NCI-H526 treated with DMSO at 0.1 percent for 48 hours (cell line): ENCODE measurements around the gene PTPN20.
A peak's percentile ranks its signal among the peaks of the same experiment; 100 is the strongest.
"Not testable (repeated sequence)": the region's sequence is repeated elsewhere in the genome, so short reads cannot be mapped to it uniquely, and the experiment has no call there.

Experiments
- DNase-seq: peaks from one replicate; lab custom pipeline; 2025; lab: John Stamatoyannopoulos, UW

Gene PTPN20

GRCh38 chr10:46911144-46911876 lies at the start of gene PTPN20:
PTPN20 (plus strand) TSS chr10:46911428; CDS start chr10:46932500, 21,072 bp downstream.
- DNase-seq: peak; percentile 43

GRCh38 chr10:46869716-46870115 lies 41.5 kb upstream of the PTPN20 start:
- DNase-seq: not testable (repeated sequence)

DNA sequence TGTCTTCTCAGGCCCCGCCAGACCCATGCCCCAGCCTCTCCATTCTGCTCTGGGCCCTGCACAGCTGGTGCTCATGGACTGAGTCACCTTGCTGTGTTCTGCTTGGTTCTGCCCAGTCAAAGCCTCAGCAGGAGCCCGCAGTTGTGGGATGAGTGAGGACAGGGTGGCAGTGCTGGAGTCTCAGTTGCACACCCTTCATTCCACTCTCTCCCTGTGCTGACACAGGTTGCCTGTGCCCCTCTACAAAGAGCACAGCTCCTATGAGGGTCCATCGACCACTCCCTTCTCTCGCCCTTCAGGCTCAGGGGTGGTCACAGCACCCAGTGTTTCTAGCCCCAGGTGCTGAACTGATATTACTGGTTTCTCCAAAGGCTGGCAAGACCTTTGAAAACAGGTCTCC lies 39.6 kb upstream of the PTPN20 start:
- DNase-seq: not testable (repeated sequence)

DNA sequence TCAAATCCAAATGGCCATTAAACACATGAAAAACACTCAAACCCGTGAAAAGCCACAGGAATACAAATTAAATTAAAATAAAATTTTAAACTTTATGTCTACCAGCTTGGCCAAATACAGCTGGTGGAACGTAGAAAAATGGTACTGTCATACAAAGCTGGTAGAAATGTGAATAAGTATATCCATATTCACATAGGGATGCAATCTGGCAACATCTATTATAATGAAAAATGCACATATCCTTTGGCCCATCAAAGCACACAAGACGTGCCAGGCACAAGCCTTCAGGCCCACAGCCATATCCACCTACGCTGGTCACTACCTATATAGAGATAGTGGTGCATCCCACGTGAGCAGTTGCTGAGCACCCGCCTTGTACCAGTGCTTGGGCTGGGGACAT lies 35.9 kb upstream of the PTPN20 start:
- DNase-seq: not testable (repeated sequence)

DNA sequence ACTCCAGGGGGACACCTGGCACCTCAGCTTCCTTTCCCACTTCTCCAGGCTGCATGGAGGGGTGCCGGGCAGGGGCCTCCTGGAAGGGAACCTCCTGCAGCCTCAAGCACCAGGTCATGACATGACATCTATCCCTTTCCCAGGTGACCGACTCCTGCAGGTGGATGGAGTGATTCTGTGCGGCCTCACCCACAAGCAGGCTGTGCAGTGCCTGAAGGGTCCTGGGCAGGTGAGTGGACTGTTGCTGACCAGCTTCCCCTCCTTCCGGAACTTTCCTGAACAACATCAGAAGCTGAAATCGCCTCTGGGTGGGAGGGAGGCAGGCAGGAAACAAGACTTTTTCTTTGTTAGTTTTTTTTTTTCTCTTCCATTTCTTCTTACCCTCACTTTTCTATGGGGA lies 34.5 kb upstream of the PTPN20 start:
- not testable (repeated sequence) for DNase-seq

DNA sequence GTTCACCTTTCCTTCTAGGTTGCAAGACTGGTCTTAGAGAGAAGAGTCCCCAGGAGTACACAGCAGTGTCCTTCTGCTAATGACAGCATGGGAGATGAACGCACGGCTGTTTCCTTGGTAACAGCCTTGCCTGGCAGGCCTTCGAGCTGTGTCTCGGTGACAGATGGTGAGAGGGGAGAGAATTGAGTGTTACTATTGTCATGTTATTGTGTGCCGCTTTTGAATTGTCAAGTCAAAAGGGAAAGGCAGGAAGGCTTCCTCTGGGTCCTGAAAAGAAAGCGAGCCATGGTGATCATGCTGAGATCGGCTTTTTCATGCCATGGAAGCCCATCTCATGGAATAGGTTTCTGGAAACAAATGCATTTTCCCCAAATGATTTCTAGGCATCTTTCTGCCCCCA lies 32.5 kb upstream of the PTPN20 start:
- DNase-seq: not testable (repeated sequence)

GRCh38 chr10:46890813-46891611 lies 20.2 kb upstream of the PTPN20 start:
- not testable (repeated sequence) for DNase-seq

DNA sequence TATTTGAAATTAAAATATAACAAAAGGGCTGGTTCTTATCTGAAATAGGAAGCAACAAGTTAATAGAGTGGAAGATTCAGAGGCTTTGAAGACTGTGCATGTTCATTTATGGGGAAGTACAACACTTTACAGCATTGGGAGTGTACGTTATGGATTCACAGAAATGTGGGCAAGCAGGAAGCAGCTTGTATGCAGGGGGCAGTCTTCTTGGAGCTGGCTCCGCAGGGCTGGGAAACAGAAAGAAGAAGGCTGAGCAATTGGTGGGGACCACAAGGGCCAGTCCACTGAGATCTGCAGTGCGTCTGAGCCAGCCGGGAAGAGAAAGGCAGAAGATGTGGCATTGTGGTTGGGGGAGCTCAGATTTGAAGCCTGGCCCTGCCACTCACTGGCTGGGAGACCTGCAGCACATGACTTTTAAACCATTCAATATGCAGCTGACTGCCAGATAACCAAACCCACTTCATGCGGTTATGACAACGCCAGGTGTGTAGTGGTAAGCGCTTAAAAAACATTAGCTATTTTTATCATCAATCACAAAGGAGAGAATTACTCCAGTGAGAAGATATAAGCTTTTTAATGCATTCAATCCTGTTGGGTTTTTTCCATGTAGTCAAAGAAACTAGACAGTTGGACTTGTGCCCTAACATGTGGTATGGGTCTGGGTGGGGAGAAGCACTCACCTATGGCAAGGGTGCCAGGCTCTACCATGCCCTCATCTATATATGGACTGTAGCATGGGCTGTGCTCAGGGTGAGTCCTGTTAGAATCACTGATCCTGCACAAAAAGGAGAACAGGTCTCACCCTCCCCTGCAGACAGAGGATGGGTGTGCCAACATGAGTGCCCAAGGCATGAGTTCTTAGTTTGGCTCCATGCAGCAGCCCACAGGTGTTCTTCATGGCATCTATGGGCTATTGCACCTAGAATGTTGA lies 14.2 kb upstream of the PTPN20 start:
- DNase-seq: not testable (repeated sequence)

DNA sequence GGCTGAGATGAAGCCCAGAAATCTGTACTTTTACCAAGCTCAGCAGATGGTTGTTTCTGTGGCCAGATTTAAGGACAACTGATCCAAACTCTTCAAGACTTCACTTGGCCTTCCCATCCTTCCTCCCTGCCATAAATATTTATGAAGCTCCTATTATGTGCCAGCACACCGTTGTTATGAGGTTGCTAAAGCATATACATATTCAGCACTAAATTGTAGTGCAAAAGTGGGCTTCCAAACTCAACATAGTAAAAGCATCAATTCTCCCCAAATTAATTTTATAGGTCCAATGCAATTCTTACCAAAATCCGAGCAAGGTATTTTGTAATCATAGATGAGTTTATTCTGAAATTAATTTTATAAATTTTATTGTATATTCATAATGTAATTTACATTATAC lies 10.0 kb upstream of the PTPN20 start:
- DNase-seq: not testable (repeated sequence)

- DNase-seq: not testable (repeated sequence)
These were observed 7.4 kb upstream of the PTPN20 start for GRCh38 chr10:46903874-46904273.

DNA sequence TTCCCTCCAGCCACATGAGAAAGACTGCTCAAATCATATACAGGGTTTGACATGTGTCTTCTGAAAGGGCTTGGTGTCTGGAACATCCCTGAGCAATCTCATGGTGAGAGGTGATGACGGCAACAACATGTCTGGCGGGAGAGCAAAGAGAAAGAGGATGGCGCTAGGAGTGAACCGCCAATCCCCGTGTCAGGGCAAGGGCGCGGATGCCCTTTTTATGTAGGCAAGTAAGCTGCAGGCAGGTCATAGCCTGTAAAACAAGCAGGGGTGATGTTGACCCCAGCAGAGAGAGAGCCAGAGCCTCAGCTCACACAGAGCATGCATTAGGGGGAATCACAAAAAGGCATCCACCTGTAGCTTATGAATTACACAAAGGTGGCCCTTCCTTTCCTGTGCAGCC lies 4.9 kb upstream of the PTPN20 start:
- not testable (repeated sequence) for DNase-seq

- not testable (repeated sequence) for DNase-seq
These were observed 3.8 kb upstream of the PTPN20 start for GRCh38 chr10:46907185-46908117.

DNA sequence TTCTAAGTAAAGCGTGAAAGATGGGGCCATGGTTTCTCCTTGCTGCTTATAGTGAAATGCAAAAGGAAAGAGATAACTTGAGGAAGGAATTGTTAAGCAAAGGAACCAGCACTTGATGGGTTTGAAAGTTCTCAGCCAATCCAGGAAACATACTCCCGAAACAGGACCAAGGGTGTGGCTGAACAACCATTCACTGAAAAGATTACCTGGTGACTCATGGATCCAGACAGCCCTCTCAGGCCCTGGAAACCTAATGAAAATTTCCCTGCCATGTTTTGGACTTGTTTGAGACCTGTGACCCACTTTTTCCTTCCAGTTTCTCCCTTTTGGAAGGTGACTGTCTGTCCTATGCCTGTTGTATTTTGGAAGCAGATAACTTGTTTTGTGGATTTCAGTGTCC lies 11.3 kb downstream of the PTPN20 start:
- not testable (repeated sequence) for DNase-seq

GRCh38 chr10:46925156-46925555 lies 13.9 kb downstream of the PTPN20 start:
- not testable (repeated sequence) for DNase-seq

GRCh38 chr10:46925853-46926252 lies 14.6 kb downstream of the PTPN20 start:
- not testable (repeated sequence) for DNase-seq

- DNase-seq: not testable (repeated sequence)
These were observed 17.6 kb downstream of the PTPN20 start for GRCh38 chr10:46928810-46929209.

- DNase-seq: not testable (repeated sequence)
These were observed 21.2 kb downstream of the PTPN20 start for GRCh38 chr10:46932383-46932782.

DNA sequence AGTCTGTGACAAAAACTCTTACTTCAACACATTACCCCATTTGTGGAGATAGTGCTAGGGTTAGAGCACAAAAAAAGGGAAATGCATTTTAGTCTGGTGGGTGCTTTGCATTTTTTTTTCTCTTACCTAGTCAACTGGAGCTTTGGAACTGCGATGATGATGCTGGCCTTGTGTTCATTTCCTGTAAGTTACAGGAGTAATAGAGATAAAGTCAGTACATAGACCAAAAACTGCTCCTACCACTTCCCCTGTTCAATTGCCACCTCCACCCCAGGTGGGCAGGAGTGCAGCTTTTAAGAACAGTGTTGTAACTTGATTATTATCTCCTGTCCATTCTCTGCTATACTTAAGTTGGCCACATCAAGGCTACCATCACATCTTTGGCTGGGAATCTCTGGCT lies 29.9 kb downstream of the PTPN20 start:
- not testable (repeated sequence) for DNase-seq

- DNase-seq: not testable (repeated sequence)
These were observed 37.7 kb downstream of the PTPN20 start for GRCh38 chr10:46948687-46949518.

- DNase-seq: not testable (repeated sequence)
These were observed 41.3 kb downstream of the PTPN20 start for GRCh38 chr10:46952540-46952939.
